HepG2 (cell line): Measurements from ENCODE around the gene CCDC93.

Experiments used
- KLF6 ChIP-seq: IDR thresholded peaks from 2 replicates; pipeline ENCODE4 v1.8.0; 2016; ENCODE audit warnings: missing biosample characterization, missing genetic modification reagents
- NCOA1 ChIP-seq: sonication (generic); formaldehyde crosslinking; IDR thresholded peaks from 2 replicates; pipeline ENCODE4 v1.9.0; 2021; ENCODE audit warnings: missing genetic modification reagents
- NR3C1 ChIP-seq: sonication (generic); formaldehyde crosslinking; IDR thresholded peaks from 2 replicates; pipeline ENCODE4 v1.4.0; 2020; ENCODE audit warnings: missing genetic modification reagents
- PCBP1 ChIP-seq: fragments of 200-400 bp; formaldehyde crosslinking; IDR thresholded peaks from 2 replicates; pipeline ENCODE4 v1.6.1; 2017; ENCODE audit warnings: mild to moderate bottlenecking, low read depth, low read length, borderline replicate concordance
- ZBTB38 ChIP-seq: sonication (generic); formaldehyde crosslinking; IDR thresholded peaks from 2 replicates; pipeline ENCODE4 v1.5.1; 2020; ENCODE audit warnings: mild to moderate bottlenecking, missing genetic modification reagents
- ZFP1 ChIP-seq: IDR thresholded peaks from 2 replicates; pipeline ENCODE4 v1.6.1; 2016
- ZNF672 ChIP-seq: sonication (generic); formaldehyde crosslinking; IDR thresholded peaks from 2 replicates; pipeline ENCODE4 v1.8.1; 2022; ENCODE audit warnings: missing genetic modification reagents
- TF ChIP-seq, protein P1 (sequence below): IDR thresholded peaks from 2 replicates; pipeline ENCODE4 v1.6.1; 2012; ENCODE audit warnings: inconsistent platforms

- TF ChIP-seq, protein P1, sequence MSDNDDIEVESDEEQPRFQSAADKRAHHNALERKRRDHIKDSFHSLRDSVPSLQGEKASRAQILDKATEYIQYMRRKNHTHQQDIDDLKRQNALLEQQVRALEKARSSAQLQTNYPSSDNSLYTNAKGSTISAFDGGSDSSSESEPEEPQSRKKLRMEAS: no peak
- no peak for TF ChIP-seq PCBP1
- TF ChIP-seq NR3C1: no peak
- TF ChIP-seq ZNF672 (CRISPR knock-in tag): no peak
- TF ChIP-seq KLF6: no peak
- TF ChIP-seq ZFP1 (CRISPR knock-in tag): no peak
- TF ChIP-seq ZBTB38 (CRISPR knock-in tag): no peak
- no peak for TF ChIP-seq NCOA1 (CRISPR knock-in tag)
Measured at GRCh38 chr2:118055512-118056164, 41.8 kb upstream of the CCDC93 start.
